HG02870 (cell line): Measurements from ENCODE around the gene CHI3L2.

Experiments
- ATAC-seq: cut with Tn5 transposase; IDR thresholded peaks from one replicate; pipeline ENCODE4 v1.9.1; 2021; ENCODE audit warnings: mild to moderate bottlenecking, moderate library complexity; ENCODE audit not compliant: unreplicated experiment

The CHI3L2 gene

GRCh38 chr1:111242805-111243523 lies 15.5 kb downstream of the CHI3L2 start:
- no peak for ATAC-seq

GRCh38 chr1:111247125-111247838 lies 19.8 kb downstream of the CHI3L2 start:
- no peak for ATAC-seq

GRCh38 chr1:111249960-111250359 lies 22.4 kb downstream of the CHI3L2 start:
- ATAC-seq, result no peak

GRCh38 chr1:111251570-111251969 lies 24.1 kb downstream of the CHI3L2 start:
- ATAC-seq, result no peak

GRCh38 chr1:111252786-111253185 lies 25.3 kb downstream of the CHI3L2 start:
- no peak for ATAC-seq

GRCh38 chr1:111253876-111254275 lies 26.4 kb downstream of the CHI3L2 start:
- ATAC-seq, result no peak

- ATAC-seq, result no peak
Measured at GRCh38 chr1:111256988-111257658, 29.6 kb downstream of the CHI3L2 start.

- no peak for ATAC-seq
Measured at GRCh38 chr1:111267801-111268508, 40.4 kb downstream of the CHI3L2 start.

- ATAC-seq, result no peak
Measured at GRCh38 chr1:111269825-111270406, 42.4 kb downstream of the CHI3L2 start.

- ATAC-seq, result no peak
Measured at GRCh38 chr1:111270771-111271463, 43.4 kb downstream of the CHI3L2 start.

GRCh38 chr1:111271464-111271801 lies 43.9 kb downstream of the CHI3L2 start:
- ATAC-seq, result no peak

- no peak for ATAC-seq
Measured at GRCh38 chr1:111272081-111272480, 44.6 kb downstream of the CHI3L2 start.

- no peak for ATAC-seq
Measured at GRCh38 chr1:111274653-111275052, 47.1 kb downstream of the CHI3L2 start.

- no peak for ATAC-seq
Measured at GRCh38 chr1:111275079-111275478, 47.6 kb downstream of the CHI3L2 start.

- no peak for ATAC-seq
Measured at GRCh38 chr1:111275780-111276433, 48.4 kb downstream of the CHI3L2 start.

GRCh38 chr1:111279144-111279543 lies 51.6 kb downstream of the CHI3L2 start:
- ATAC-seq, result no peak

- ATAC-seq, result no peak
Measured at GRCh38 chr1:111280267-111280666, 52.8 kb downstream of the CHI3L2 start.

GRCh38 chr1:111281411-111281810 lies 53.9 kb downstream of the CHI3L2 start:
- no peak for ATAC-seq

- no peak for ATAC-seq
Measured at GRCh38 chr1:111283838-111284237, 56.3 kb downstream of the CHI3L2 start.

- ATAC-seq, result no peak
Measured at GRCh38 chr1:111285879-111286278, 58.4 kb downstream of the CHI3L2 start.
